ENCODE measurements around the gene PTH.

- TF ChIP-seq CTCF (IDR thresholded peaks at IDR 0.05): no peak
- no peak for TF ChIP-seq ZFX (IDR thresholded peaks at IDR 0.05; ENCODE audit: borderline replicate concordance)
Observed at GRCh38 chr11:13463779-13464290, 32.0 kb downstream of the PTH start.

Data from 22Rv1 (cell line).